H9 (cell line): ENCODE results near the gene KY. TPM values are rescaled to one million over a fixed set of nuclear protein-coding genes. Genes with fewer than 3 reads are reported as not detected.

Experiments used
- DNase-seq: peaks from one replicate; pipeline ENCODE4 v3.0.0-alpha.2; 2017
- H2AFZ ChIP-seq: one replicate; pipeline ENCODE4 v1.6.1; 2013; ENCODE audit warnings: mild to moderate bottlenecking, low read length, control low read depth, moderate library complexity
- H2AK5ac ChIP-seq: 2 replicates; pipeline ENCODE4 v1.6.1; 2013; ENCODE audit warnings: low read length, control low read depth, mixed read lengths; ENCODE audit not compliant: insufficient read length
- H2BK120ac ChIP-seq: one replicate; pipeline ENCODE4 v1.6.1; 2013; ENCODE audit warnings: low read depth, mild to moderate bottlenecking, low read length, control low read depth, inconsistent platforms; ENCODE audit not compliant: poor library complexity, severe bottlenecking
- H2BK12ac ChIP-seq: 2 replicates; pipeline ENCODE4 v1.6.1; 2013; ENCODE audit warnings: low read length, control low read depth, mixed read lengths, low read depth; ENCODE audit not compliant: insufficient read length
- H2BK15ac ChIP-seq: 2 replicates; pipeline ENCODE4 v1.6.1; 2013; ENCODE audit warnings: low read depth, low read length, control low read depth
- H2BK20ac ChIP-seq: one replicate; pipeline ENCODE4 v1.6.1; 2013; ENCODE audit warnings: low read depth, mild to moderate bottlenecking, low read length, control low read depth, inconsistent platforms; ENCODE audit not compliant: poor library complexity, severe bottlenecking
- H2BK5ac ChIP-seq: 2 replicates; pipeline ENCODE4 v1.6.1; 2013; ENCODE audit warnings: low read length, control low read depth, mixed read lengths; ENCODE audit not compliant: insufficient read length
- H3K14ac ChIP-seq: 2 replicates; pipeline ENCODE4 v1.6.1; 2013; ENCODE audit warnings: low read length, control low read depth; ENCODE audit not compliant: insufficient read depth
- H3K18ac ChIP-seq: 2 replicates; pipeline ENCODE4 v1.6.1; 2013; ENCODE audit warnings: low read depth, mild to moderate bottlenecking, mixed read lengths, low read length, control low read depth; ENCODE audit not compliant: insufficient read length
- H3K23ac ChIP-seq: 2 replicates; pipeline ENCODE4 v1.6.1; 2013; ENCODE audit warnings: low read length, control low read depth, mixed read lengths, low read depth; ENCODE audit not compliant: insufficient read length
- H3K23me2 ChIP-seq: 2 replicates; pipeline ENCODE4 v1.6.1; 2013; ENCODE audit warnings: low read depth, mild to moderate bottlenecking, mixed read lengths, low read length, control low read depth; ENCODE audit not compliant: insufficient read length, poor library complexity, severe bottlenecking
- H3K27ac ChIP-seq: 2 replicates; pipeline ENCODE4 v1.5.1; 2013; ENCODE audit warnings: low read length, control low read depth, mixed read lengths, low read depth; ENCODE audit not compliant: insufficient read length
- H3K27me3 ChIP-seq: 2 replicates; pipeline ENCODE4 v1.6.1; 2013; ENCODE audit warnings: low read length, control low read depth, inconsistent platforms; ENCODE audit not compliant: insufficient read depth
- H3K4ac ChIP-seq: 2 replicates; pipeline ENCODE4 v1.6.1; 2013; ENCODE audit warnings: low read depth, mild to moderate bottlenecking, control low read depth, inconsistent platforms, low read length, moderate library complexity
- H3K4me1 ChIP-seq: 2 replicates; pipeline ENCODE4 v1.6.1; 2013; ENCODE audit warnings: low read length, control low read depth, inconsistent platforms; ENCODE audit not compliant: insufficient read depth
- H3K4me2 ChIP-seq: 2 replicates; pipeline ENCODE4 v1.6.1; 2013; ENCODE audit warnings: low read length, control low read depth, mixed read lengths; ENCODE audit not compliant: insufficient read length, insufficient read depth
- H3K56ac ChIP-seq: 2 replicates; pipeline ENCODE4 v1.6.1; 2013; ENCODE audit warnings: low read depth, mild to moderate bottlenecking, mixed read lengths, low read length, control low read depth; ENCODE audit not compliant: insufficient read length
- H3K79me1 ChIP-seq: 2 replicates; pipeline ENCODE4 v1.6.1; 2013; ENCODE audit warnings: low read depth, mild to moderate bottlenecking, moderate library complexity, low read length, control low read depth, inconsistent platforms; ENCODE audit not compliant: insufficient read depth, poor library complexity, severe bottlenecking
- H3K79me2 ChIP-seq: 2 replicates; pipeline ENCODE4 v1.6.1; 2013; ENCODE audit warnings: low read length, control low read depth, inconsistent platforms; ENCODE audit not compliant: insufficient read depth
- H3K9ac ChIP-seq: 2 replicates; pipeline ENCODE4 v1.6.1; 2013; ENCODE audit warnings: low read length, control low read depth, mixed read lengths; ENCODE audit not compliant: insufficient read length; ENCODE audit errors: extremely low read depth
- H3K9me3 ChIP-seq: one replicate; pipeline ENCODE4 v1.6.1; 2013; ENCODE audit warnings: low read depth, low read length, inconsistent platforms; ENCODE audit not compliant: control insufficient read depth
- H3T11ph ChIP-seq: one replicate; pipeline ENCODE4 v1.6.1; 2013; ENCODE audit warnings: mild to moderate bottlenecking, low read length, control low read depth, inconsistent platforms
- H4K20me1 ChIP-seq: one replicate; pipeline ENCODE4 v1.6.1; 2013; ENCODE audit not compliant: control insufficient read depth, insufficient read length, insufficient read depth
- H4K5ac ChIP-seq: 2 replicates; pipeline ENCODE4 v1.6.1; 2013; ENCODE audit warnings: low read depth, mild to moderate bottlenecking, mixed read lengths, low read length, control low read depth; ENCODE audit not compliant: insufficient read length
- H4K8ac ChIP-seq: replicated peaks from 2 replicates; pipeline ENCODE4 v1.6.1; 2013; ENCODE audit warnings: low read length, control low read depth, mixed read lengths, low read depth; ENCODE audit not compliant: insufficient read length
- H4K91ac ChIP-seq: 2 replicates; pipeline ENCODE4 v1.6.1; 2013; ENCODE audit warnings: low read depth, mild to moderate bottlenecking, moderate library complexity, mixed read lengths, low read length, control low read depth; ENCODE audit not compliant: insufficient read length
- H3K27ac Mint-ChIP-seq, 3 experiments: 2 replicates in 2 of 3; 3 replicates in 1 of 3; pipeline ENCODE4 v1.8.0; 2020 to 2021; ENCODE audit warnings: mixed read lengths in 3 of 3, mild to moderate bottlenecking in 1 of 3, moderate library complexity in 1 of 3
- H3K27me3 Mint-ChIP-seq: 2 replicates; pipeline ENCODE4 v1.8.0; 2021; ENCODE audit warnings: low read depth, mild to moderate bottlenecking, moderate library complexity, mixed read lengths
- H3K36me3 Mint-ChIP-seq, 3 experiments: 2 replicates in 2 of 3; 3 replicates in 1 of 3; pipeline ENCODE4 v1.8.0; 2020 to 2021; ENCODE audit warnings: low read depth in 3 of 3, mixed read lengths in 3 of 3; ENCODE audit not compliant: insufficient read depth in 1 of 3
- H3K4me1 Mint-ChIP-seq, 2 experiments: 2 replicates each; pipeline ENCODE4 v1.8.0; 2020; ENCODE audit warnings: mixed read lengths in 2 of 2
- H3K4me3 Mint-ChIP-seq, 2 experiments: 2 replicates in 1 of 2; 3 replicates in 1 of 2; pipeline ENCODE4 v1.8.0; 2020 to 2021; ENCODE audit warnings: mild to moderate bottlenecking in 2 of 2, mixed read lengths in 2 of 2, moderate library complexity in 1 of 2
- H3K9me3 Mint-ChIP-seq, 2 experiments: 2 replicates in 1 of 2; 3 replicates in 1 of 2; pipeline ENCODE4 v1.8.0; 2020; ENCODE audit warnings: mild to moderate bottlenecking in 2 of 2, mixed read lengths in 2 of 2, moderate library complexity in 1 of 2
- CTCF ChIP-seq: fragments of 200-600 bp; sonication (generic); conservative IDR thresholded peaks from 3 replicates; pipeline ENCODE4 v1.8.0; 2021; ENCODE audit warnings: antibody characterized with exemption, mild to moderate bottlenecking
- WGBS: extraction: QIAGEN DNeasy Blood & Tissue Kit; methylation state at CpG from one replicate; pipeline ENCODE4 v1.1.7; 2013; ENCODE audit warnings: missing lambda C conversion rate, low lambda C conversion rate, mixed read lengths; ENCODE audit not compliant: insufficient read length; ENCODE audit errors: extremely low coverage; 5-methylcytosine and 5-hydroxymethylcytosine counted together
- total RNA-seq: library from RNA; stranded (reverse); gene quantifications from 2 replicates; pipeline ENCODE4 v1.2.1, GENCODE V29; 2021

Gene KY
- total RNA-seq, 1 experiment from 2014 or later, result not detected

- Mint-ChIP-seq H3K27me3 (peaks cover 38% of the 10 kb centered on the region), H3K36me3 (no peaks in the 10 kb centered on the region), H3K27ac (no peak overlapping the region; a peak in 1 of 7 replicates), H3K4me1 (peaks cover 0 to 5% of the 10 kb centered on the region in 2 experiments; a peak in 2 of 4 replicates), H3K4me3 (no peak overlapping the region), H3K9me3 (peaks cover 0 to 2% of the 10 kb centered on the region in 2 experiments; a peak in 1 of 5 replicates)
- H3K79me2 ChIP-seq, result no peaks in the 10 kb centered on the region
- no peak overlapping the region for H2BK120ac ChIP-seq
- H3K9me3 ChIP-seq, result no peaks in the 10 kb centered on the region
- no peaks in the 10 kb centered on the region for H3K79me1 ChIP-seq
- no peak overlapping the region for H3K27ac ChIP-seq
- peaks cover 4% of the 10 kb centered on the region; the same call in 1 of the 2 replicates for H3K27me3 ChIP-seq
- H2BK20ac ChIP-seq, result no peak overlapping the region
- no peak overlapping the region for H3K18ac ChIP-seq
- no peak overlapping the region for H3K4me2 ChIP-seq
- H2BK15ac ChIP-seq, result no peak overlapping the region
- H3K56ac ChIP-seq, result no peak overlapping the region
- WGBS, result no CpG with 5 or more reads among the region's 10 CpGs
- H3K23ac ChIP-seq, result no peak overlapping the region
- no peak overlapping the region for H3K4ac ChIP-seq
- H4K91ac ChIP-seq, result no peak overlapping the region
- H4K5ac ChIP-seq, result no peak overlapping the region
- no peak overlapping the region for H3K14ac ChIP-seq
- H4K8ac ChIP-seq, result no peak overlapping the region
- DNase-seq, result no peak
- no peak overlapping the region for H2BK12ac ChIP-seq
- TF ChIP-seq CTCF, result no peak
- no peak overlapping the region for H2BK5ac ChIP-seq
- no peaks in the 10 kb centered on the region for H3K4me1 ChIP-seq
- no peak overlapping the region for H2AFZ ChIP-seq
- H3K9ac ChIP-seq, result no peak overlapping the region
- no peaks in the 10 kb centered on the region for H3K23me2 ChIP-seq
- no peak overlapping the region for H2AK5ac ChIP-seq
- no peaks in the 10 kb centered on the region for H4K20me1 ChIP-seq
- no peak overlapping the region for H3T11ph ChIP-seq
These were observed 30.1 kb upstream of the KY start for GRCh38 chr3:134680796-134681521.
